Stomach (tissue), 4 donors: ENCODE data around the gene RMND1.

Experiments
- EP300 ChIP-seq: sonication (generic); formaldehyde crosslinking; IDR thresholded peaks from one replicate; pipeline ENCODE4 v1.6.1; 2017; ENCODE audit warnings: antibody characterized with exemption
- POLR2A ChIP-seq, 4 donors: fragments of 450-650 bp; IDR thresholded peaks; one replicate each; pipeline ENCODE4 v1.6.1; 2016; ENCODE audit warnings: antibody characterized with exemption in 4 of 4, control low read depth in 2 of 4, mild to moderate bottlenecking in 1 of 4, moderate library complexity in 1 of 4
- POLR2AphosphoS5 ChIP-seq, 3 donors: sonication (generic); formaldehyde crosslinking; IDR thresholded peaks; one replicate each; pipeline ENCODE4 v1.6.1; 2016; ENCODE audit warnings: antibody characterized with exemption in 3 of 3
- TF ChIP-seq, protein P1 (sequence below), 7 experiments: fragments of 450-650 bp in 4 of 7; fragments of 200-600 bp in 3 of 7; sonication (generic) in 3 of 7; IDR thresholded peaks; one replicate each; pipeline ENCODE4 v1.5.1; 2016 to 2019; ENCODE audit warnings: antibody characterized with exemption in 7 of 7, control low read depth in 2 of 7, mild to moderate bottlenecking in 1 of 7

DNA sequence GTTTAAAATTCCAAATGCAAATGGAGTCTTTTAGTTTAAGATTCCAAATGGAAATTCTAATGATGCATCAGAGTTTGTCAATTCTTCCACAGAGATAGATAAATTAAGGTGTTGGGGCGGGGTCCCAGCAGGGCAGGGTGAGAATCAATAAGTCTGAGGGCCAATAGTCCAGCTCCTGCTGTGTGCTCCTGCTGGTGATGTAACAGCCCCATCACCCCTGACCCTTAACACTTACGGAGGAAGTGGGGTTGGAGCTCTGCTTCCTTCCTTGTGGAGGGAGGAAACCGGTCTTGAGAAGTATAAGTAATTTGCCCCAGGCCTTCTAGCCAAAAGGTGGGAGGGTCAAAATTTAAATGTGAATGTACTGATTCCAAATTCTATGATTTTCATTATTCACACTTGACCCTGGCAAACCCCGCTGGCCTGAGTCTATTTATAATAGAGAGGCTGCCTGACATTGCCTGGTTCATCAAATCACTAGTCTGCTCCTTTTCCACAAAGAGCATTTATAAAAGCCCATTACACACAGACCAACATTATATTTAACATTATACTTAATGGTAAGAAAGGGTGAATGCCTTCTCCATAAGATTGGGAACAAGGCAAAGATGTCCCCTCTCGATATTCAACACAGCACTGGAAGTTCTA, 77.8 kb downstream of the RMND1 start:
- TF ChIP-seq, protein P1, sequence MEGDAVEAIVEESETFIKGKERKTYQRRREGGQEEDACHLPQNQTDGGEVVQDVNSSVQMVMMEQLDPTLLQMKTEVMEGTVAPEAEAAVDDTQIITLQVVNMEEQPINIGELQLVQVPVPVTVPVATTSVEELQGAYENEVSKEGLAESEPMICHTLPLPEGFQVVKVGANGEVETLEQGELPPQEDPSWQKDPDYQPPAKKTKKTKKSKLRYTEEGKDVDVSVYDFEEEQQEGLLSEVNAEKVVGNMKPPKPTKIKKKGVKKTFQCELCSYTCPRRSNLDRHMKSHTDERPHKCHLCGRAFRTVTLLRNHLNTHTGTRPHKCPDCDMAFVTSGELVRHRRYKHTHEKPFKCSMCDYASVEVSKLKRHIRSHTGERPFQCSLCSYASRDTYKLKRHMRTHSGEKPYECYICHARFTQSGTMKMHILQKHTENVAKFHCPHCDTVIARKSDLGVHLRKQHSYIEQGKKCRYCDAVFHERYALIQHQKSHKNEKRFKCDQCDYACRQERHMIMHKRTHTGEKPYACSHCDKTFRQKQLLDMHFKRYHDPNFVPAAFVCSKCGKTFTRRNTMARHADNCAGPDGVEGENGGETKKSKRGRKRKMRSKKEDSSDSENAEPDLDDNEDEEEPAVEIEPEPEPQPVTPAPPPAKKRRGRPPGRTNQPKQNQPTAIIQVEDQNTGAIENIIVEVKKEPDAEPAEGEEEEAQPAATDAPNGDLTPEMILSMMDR (IDR thresholded peaks at IDR 0.05) = no peak
- TF ChIP-seq POLR2A (IDR thresholded peaks at IDR 0.05) (no peak), POLR2AphosphoS5 (IDR thresholded peaks at IDR 0.05) (no peak), EP300 (no peak)
